Neural progenitor cell (in vitro differentiated cells): ENCODE data around the gene CSF1. TPM values are rescaled to one million over a fixed set of nuclear protein-coding genes. Genes with fewer than 3 reads are reported as not detected.

Experiments
- DNase-seq: peaks from one replicate; pipeline ENCODE4 v3.0.0-alpha.2; 2016; ENCODE audit warnings: low spot score
- H2AFZ ChIP-seq: fragments of 200-600 bp; sonication (generic); replicated peaks from 2 replicates; pipeline ENCODE4 v1.6.1; 2016; ENCODE audit warnings: antibody characterized with exemption
- H3F3A ChIP-seq: fragments of 200-600 bp; sonication (generic); 2 replicates; pipeline ENCODE4 v1.6.1; 2016; ENCODE audit warnings: antibody characterized with exemption, low read depth
- H3K27ac ChIP-seq: fragments of 200-600 bp; sonication (generic); 2 replicates; pipeline ENCODE4 v1.5.1; 2016; ENCODE audit warnings: mild to moderate bottlenecking
- H3K27me3 ChIP-seq: fragments of 200-600 bp; sonication (generic); 2 replicates; pipeline ENCODE4 v1.6.1; 2016; ENCODE audit warnings: mild to moderate bottlenecking, moderate library complexity
- H3K36me3 ChIP-seq: fragments of 200-600 bp; sonication (generic); 2 replicates; pipeline ENCODE4 v1.5.1; 2016
- H3K4me1 ChIP-seq: fragments of 200-600 bp; sonication (generic); 2 replicates; pipeline ENCODE4 v1.6.1; 2016; ENCODE audit warnings: mixed run types
- H3K4me2 ChIP-seq: fragments of 200-600 bp; sonication (generic); 2 replicates; pipeline ENCODE4 v1.6.1; 2016
- H3K4me3 ChIP-seq: fragments of 200-600 bp; sonication (generic); 2 replicates; pipeline ENCODE4 v1.5.1; 2016
- H3K79me2 ChIP-seq: fragments of 200-600 bp; sonication (generic); 2 replicates; pipeline ENCODE4 v1.6.1; 2016; ENCODE audit warnings: low read depth
- H3K9ac ChIP-seq: fragments of 200-600 bp; sonication (generic); 2 replicates; pipeline ENCODE4 v1.6.1; 2016
- H3K9me3 ChIP-seq: fragments of 200-600 bp; sonication (generic); 2 replicates; pipeline ENCODE4 v1.5.1; 2016; ENCODE audit warnings: low read depth
- H4K20me1 ChIP-seq: fragments of 200-600 bp; sonication (generic); 2 replicates; pipeline ENCODE4 v1.6.1; 2016; ENCODE audit warnings: low read depth
- H3K27ac Mint-ChIP-seq: 3 replicates; pipeline ENCODE4 v1.8.0; 2021; ENCODE audit warnings: mixed read lengths
- H3K27me3 Mint-ChIP-seq: 2 replicates; pipeline ENCODE4 v1.8.0; 2022; ENCODE audit warnings: low read depth, mild to moderate bottlenecking, inconsistent platforms, moderate library complexity, mixed read lengths; ENCODE audit not compliant: insufficient read depth
- H3K36me3 Mint-ChIP-seq: 3 replicates; pipeline ENCODE4 v1.8.0; 2021; ENCODE audit warnings: mixed read lengths
- H3K4me1 Mint-ChIP-seq: 3 replicates; pipeline ENCODE4 v1.8.0; 2021; ENCODE audit warnings: mixed read lengths
- H3K4me3 Mint-ChIP-seq: 3 replicates; pipeline ENCODE4 v1.8.0; 2021; ENCODE audit warnings: mild to moderate bottlenecking, moderate library complexity, mixed read lengths
- H3K9me3 Mint-ChIP-seq: 3 replicates; pipeline ENCODE4 v1.8.0; 2020; ENCODE audit warnings: mixed read lengths
- CTCF ChIP-seq: fragments of 200-600 bp; sonication (generic); IDR thresholded peaks from 2 replicates; pipeline ENCODE4 v1.5.1; 2017; ENCODE audit warnings: antibody characterized with exemption, mild to moderate bottlenecking
- EZH2 ChIP-seq: fragments of 200-600 bp; sonication (generic); IDR thresholded peaks from 2 replicates; pipeline ENCODE4 v1.6.1; 2017; ENCODE audit warnings: antibody characterized with exemption, mild to moderate bottlenecking, moderate library complexity
- EZH2phosphoT487 ChIP-seq: fragments of 200-600 bp; sonication (generic); IDR thresholded peaks from 2 replicates; pipeline ENCODE4 v1.6.1; 2017; ENCODE audit warnings: antibody characterized with exemption
- total RNA-seq: library from RNA; depleted of rRNA; stranded (reverse); fragments of >200 nt; gene quantifications from 2 replicates; pipeline ENCODE4 v1.2.3, GENCODE V29; 2015; ENCODE audit warnings: low replicate concordance

Gene CSF1
- total RNA-seq, 1 donor from 2014 or later: 2.7 TPM

- H3K9ac ChIP-seq: no peak overlapping the region
Observed at GRCh38 chr1:109963864-109964263, 53.2 kb downstream of the CSF1 start.

GRCh38 chr1:109969146-109969829 lies 58.6 kb downstream of the CSF1 start:
- peaks cover 2% of the 10 kb centered on the region for H3F3A ChIP-seq
- TF ChIP-seq EZH2: no peak
- no peak for TF ChIP-seq CTCF
- no peak for TF ChIP-seq EZH2phosphoT487

More at GRCh38 chr1:109963864-109964263, 53.2 kb downstream of the CSF1 start:
- Histone ChIP-seq H3K36me3 (no peaks in the 10 kb centered on the region), H3K27me3 (no peaks in the 10 kb centered on the region), H3K79me2 (no peaks in the 10 kb centered on the region), H3K4me3 (no peak overlapping the region), H3K4me1 (peaks cover 50% of the 10 kb centered on the region), H3K9me3 (no peaks in the 10 kb centered on the region), H4K20me1 (no peaks in the 10 kb centered on the region), H3K27ac (no peak overlapping the region), H3K4me2 (peak overlapping the region; percentile 3), H3F3A (peaks cover 43% of the 10 kb centered on the region), H2AFZ (peak overlapping the region; percentile 38)
- Mint-ChIP-seq H3K4me3 (no peak overlapping the region), H3K9me3 (peaks cover 3% of the 10 kb centered on the region), H3K27ac (no peak overlapping the region), H3K27me3 (no peaks in the 10 kb centered on the region), H3K36me3 (no peaks in the 10 kb centered on the region), H3K4me1 (peaks cover 29% of the 10 kb centered on the region)
- no peak for DNase-seq
- TF ChIP-seq EZH2: no peak
- no peak for TF ChIP-seq EZH2phosphoT487
- TF ChIP-seq CTCF: no peak

GRCh38 chr1:109969907-109970306 lies 59.3 kb downstream of the CSF1 start:
- Mint-ChIP-seq H3K27me3 (no peaks in the 10 kb centered on the region), H3K4me1 (no peaks in the 10 kb centered on the region), H3K27ac (no peak overlapping the region), H3K4me3 (no peak overlapping the region), H3K9me3 (peaks cover 3% of the 10 kb centered on the region), H3K36me3 (no peaks in the 10 kb centered on the region)
- Histone ChIP-seq H3K36me3 (no peaks in the 10 kb centered on the region), H3K4me2 (no peak overlapping the region), H3K27ac (no peak overlapping the region), H3K4me3 (no peak overlapping the region), H3K4me1 (no peaks in the 10 kb centered on the region), H3F3A (peaks cover 4% of the 10 kb centered on the region), H3K9me3 (no peaks in the 10 kb centered on the region), H3K79me2 (no peaks in the 10 kb centered on the region), H3K27me3 (no peaks in the 10 kb centered on the region), H3K9ac (no peak overlapping the region), H2AFZ (no peak overlapping the region), H4K20me1 (no peaks in the 10 kb centered on the region)
- DNase-seq: no peak
- TF ChIP-seq EZH2phosphoT487: no peak
- TF ChIP-seq CTCF: no peak
- TF ChIP-seq EZH2: no peak

More at GRCh38 chr1:109969146-109969829, 58.6 kb downstream of the CSF1 start:
- Histone ChIP-seq H3K27me3 (no peaks in the 10 kb centered on the region), H3K9ac (no peak overlapping the region), H3K36me3 (no peaks in the 10 kb centered on the region), H2AFZ (no peak overlapping the region), H4K20me1 (no peaks in the 10 kb centered on the region), H3K4me2 (no peak overlapping the region), H3K79me2 (no peaks in the 10 kb centered on the region), H3K27ac (no peak overlapping the region), H3K4me3 (no peak overlapping the region), H3K4me1 (peaks cover under 1% of the 10 kb centered on the region), H3K9me3 (no peaks in the 10 kb centered on the region)
- Mint-ChIP-seq H3K27ac (no peak overlapping the region), H3K4me3 (no peak overlapping the region), H3K4me1 (no peaks in the 10 kb centered on the region), H3K27me3 (no peaks in the 10 kb centered on the region), H3K36me3 (no peaks in the 10 kb centered on the region), H3K9me3 (peaks cover 3% of the 10 kb centered on the region)
- DNase-seq: no peak
